Smooth muscle cell (in vitro differentiated cells): ENCODE results near the gene TM4SF20. TPM values are rescaled to one million over a fixed set of nuclear protein-coding genes. Genes with fewer than 3 reads are reported as not detected.
"Not testable (repeated sequence)": the region's sequence is repeated elsewhere in the genome, so short reads cannot be mapped to it uniquely, and the experiment has no call there.

ENCODE experiments used
- DNase-seq: peaks from one replicate; lab custom pipeline; 2025; ENCODE audit not compliant: unreplicated experiment; lab: John Stamatoyannopoulos, UW
- H2AFZ ChIP-seq: fragments of 200-600 bp; sonication (generic); 2 replicates; pipeline ENCODE4 v1.6.0; 2016; ENCODE audit warnings: antibody characterized with exemption, low read depth, mild to moderate bottlenecking
- H3F3A ChIP-seq: fragments of 200-600 bp; sonication (generic); 2 replicates; pipeline ENCODE4 v1.6.0; 2017; ENCODE audit warnings: antibody characterized with exemption, low read depth
- H3K27ac ChIP-seq: fragments of 200-600 bp; sonication (generic); 2 replicates; pipeline ENCODE4 v1.5.1; 2016; ENCODE audit warnings: low read depth, mild to moderate bottlenecking
- H3K27me3 ChIP-seq: fragments of 200-600 bp; sonication (generic); 2 replicates; pipeline ENCODE4 v1.6.1; 2016; ENCODE audit warnings: low read depth, mild to moderate bottlenecking
- H3K36me3 ChIP-seq: fragments of 200-600 bp; sonication (generic); 2 replicates; pipeline ENCODE4 v1.5.1; 2016; ENCODE audit warnings: low read depth
- H3K4me1 ChIP-seq: fragments of 200-600 bp; sonication (generic); 2 replicates; pipeline ENCODE4 v1.5.1; 2016; ENCODE audit warnings: low read depth
- H3K4me2 ChIP-seq: fragments of 200-600 bp; sonication (generic); 2 replicates; pipeline ENCODE4 v1.6.0; 2016; ENCODE audit warnings: mild to moderate bottlenecking
- H3K4me3 ChIP-seq: fragments of 200-600 bp; sonication (generic); 2 replicates; pipeline ENCODE4 v1.5.1; 2016; ENCODE audit warnings: mild to moderate bottlenecking
- H3K79me2 ChIP-seq: fragments of 200-600 bp; sonication (generic); 2 replicates; pipeline ENCODE4 v1.6.0; 2016; ENCODE audit warnings: low read depth, mild to moderate bottlenecking
- H3K9ac ChIP-seq: fragments of 200-600 bp; sonication (generic); 2 replicates; pipeline ENCODE4 v1.6.0; 2016; ENCODE audit warnings: low read depth
- H3K9me3 ChIP-seq: fragments of 200-600 bp; sonication (generic); replicated peaks from 2 replicates; pipeline ENCODE4 v1.5.1; 2016; ENCODE audit warnings: low read depth
- H4K20me1 ChIP-seq: fragments of 200-600 bp; sonication (generic); 2 replicates; pipeline ENCODE4 v1.6.0; 2016; ENCODE audit warnings: low read depth
- WGBS: methylation state at CpG from one replicate; pipeline ENCODE4 v1.1.7; 2016; ENCODE audit warnings: low lambda C conversion rate; 5-methylcytosine and 5-hydroxymethylcytosine counted together
- polyA plus RNA-seq: library from polyadenylated mRNA; unstranded; fragments of >200 nt; fragmentation: Nextera tagmentation; extraction: Ambion mirVana; gene quantifications from 2 replicates; pipeline ENCODE4 v1.2.1, GENCODE V29; 2016
- total RNA-seq: library from RNA; depleted of rRNA; stranded (reverse); fragments of >200 nt; gene quantifications from 2 replicates; pipeline ENCODE4 v1.2.3, GENCODE V29; 2014
- TF ChIP-seq, protein P1 (sequence below): fragments of 200-600 bp; sonication (generic); IDR thresholded peaks from 2 replicates; pipeline ENCODE4 v1.5.1; 2017; ENCODE audit warnings: borderline replicate concordance, mild to moderate bottlenecking, antibody characterized with exemption; ENCODE audit not compliant: insufficient read depth, poor library complexity, severe bottlenecking

Gene TM4SF20
- total and polyA plus RNA-seq, 2 experiments from 2014 or later, result not detected

GRCh38 chr2:227389661-227390060, 10.6 kb upstream of the TM4SF20 start:
- H2AFZ ChIP-seq, result no peak overlapping the region
- no peak overlapping the region for H3K4me2 ChIP-seq
- no peak overlapping the region for H3K27ac ChIP-seq
- H3F3A ChIP-seq, result no peaks in the 10 kb centered on the region
- no peak overlapping the region for H3K4me3 ChIP-seq
- no peaks in the 10 kb centered on the region for H3K36me3 ChIP-seq
- TF ChIP-seq, protein P1, sequence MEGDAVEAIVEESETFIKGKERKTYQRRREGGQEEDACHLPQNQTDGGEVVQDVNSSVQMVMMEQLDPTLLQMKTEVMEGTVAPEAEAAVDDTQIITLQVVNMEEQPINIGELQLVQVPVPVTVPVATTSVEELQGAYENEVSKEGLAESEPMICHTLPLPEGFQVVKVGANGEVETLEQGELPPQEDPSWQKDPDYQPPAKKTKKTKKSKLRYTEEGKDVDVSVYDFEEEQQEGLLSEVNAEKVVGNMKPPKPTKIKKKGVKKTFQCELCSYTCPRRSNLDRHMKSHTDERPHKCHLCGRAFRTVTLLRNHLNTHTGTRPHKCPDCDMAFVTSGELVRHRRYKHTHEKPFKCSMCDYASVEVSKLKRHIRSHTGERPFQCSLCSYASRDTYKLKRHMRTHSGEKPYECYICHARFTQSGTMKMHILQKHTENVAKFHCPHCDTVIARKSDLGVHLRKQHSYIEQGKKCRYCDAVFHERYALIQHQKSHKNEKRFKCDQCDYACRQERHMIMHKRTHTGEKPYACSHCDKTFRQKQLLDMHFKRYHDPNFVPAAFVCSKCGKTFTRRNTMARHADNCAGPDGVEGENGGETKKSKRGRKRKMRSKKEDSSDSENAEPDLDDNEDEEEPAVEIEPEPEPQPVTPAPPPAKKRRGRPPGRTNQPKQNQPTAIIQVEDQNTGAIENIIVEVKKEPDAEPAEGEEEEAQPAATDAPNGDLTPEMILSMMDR, result no peak
- H4K20me1 ChIP-seq, result no peaks in the 10 kb centered on the region
- H3K9me3 ChIP-seq, result no peaks in the 10 kb centered on the region
- WGBS, result 95% methylated on average over 7 of the region's 7 CpGs
- H3K9ac ChIP-seq, result no peak overlapping the region
- H3K27me3 ChIP-seq, result no peaks in the 10 kb centered on the region
- no peak for DNase-seq
- H3K4me1 ChIP-seq, result no peaks in the 10 kb centered on the region
- H3K79me2 ChIP-seq, result no peaks in the 10 kb centered on the region

- H3K4me3 ChIP-seq, result no peak overlapping the region
- no peaks in the 10 kb centered on the region for H3K36me3 ChIP-seq
- H4K20me1 ChIP-seq, result no peaks in the 10 kb centered on the region
- H3K9me3 ChIP-seq, result no peaks in the 10 kb centered on the region
- H3K4me1 ChIP-seq, result no peaks in the 10 kb centered on the region
- no peak overlapping the region for H3K4me2 ChIP-seq
- H3K79me2 ChIP-seq, result no peaks in the 10 kb centered on the region
- no peak overlapping the region for H3K9ac ChIP-seq
- no peak overlapping the region for H3K27ac ChIP-seq
- H2AFZ ChIP-seq, result no peak overlapping the region
- TF ChIP-seq, protein P1, result no peak
- no peaks in the 10 kb centered on the region for H3K27me3 ChIP-seq
- DNase-seq, result no peak
- 95% methylated on average over 3 of the region's 3 CpGs for WGBS
- H3F3A ChIP-seq, result no peaks in the 10 kb centered on the region
These were observed 10.1 kb upstream of the TM4SF20 start for GRCh38 chr2:227389231-227389630.

DNA sequence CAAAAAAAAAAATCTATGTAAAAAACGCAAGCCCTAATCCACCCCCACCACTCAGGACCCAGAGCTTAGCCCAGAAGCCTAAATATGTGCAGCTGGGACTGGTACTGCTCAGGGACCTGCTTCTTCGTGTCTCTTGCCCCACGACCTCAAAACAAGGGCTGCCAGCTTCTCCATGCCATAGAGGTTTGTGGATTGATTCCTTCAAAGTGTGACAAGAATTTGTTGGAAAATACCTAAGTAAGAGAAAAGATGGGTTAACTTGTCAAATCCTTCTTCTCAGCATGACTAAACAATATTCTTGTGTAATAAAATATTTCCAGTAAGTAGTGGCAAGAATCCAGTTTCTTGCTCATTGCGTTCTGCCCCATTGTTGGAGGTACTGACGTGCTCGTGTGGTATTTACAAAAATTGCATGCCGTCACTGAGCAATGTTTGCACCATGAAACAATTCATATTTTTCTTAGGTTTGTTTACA, 9.5 kb upstream of the TM4SF20 start:
- WGBS, result 95% methylated on average over 7 of the region's 7 CpGs
- Histone ChIP-seq H2AFZ (no peak overlapping the region), H3K9me3 (no peaks in the 10 kb centered on the region), H3F3A (no peaks in the 10 kb centered on the region), H3K4me2 (no peak overlapping the region), H3K4me3 (no peak overlapping the region), H3K79me2 (no peaks in the 10 kb centered on the region), H3K36me3 (no peaks in the 10 kb centered on the region), H3K27me3 (no peaks in the 10 kb centered on the region), H3K9ac (no peak overlapping the region), H3K27ac (no peak overlapping the region), H4K20me1 (no peaks in the 10 kb centered on the region), H3K4me1 (no peaks in the 10 kb centered on the region)
- DNase-seq, result no peak
- TF ChIP-seq, protein P1, result no peak

- H2AFZ ChIP-seq, result not testable (repeated sequence)
These were observed 8.5 kb upstream of the TM4SF20 start, which contains the start of gene SCYGR1 for GRCh38 chr2:227387583-227387982. Gene SCYGR1 (minus strand): TSS chr2:227387949. CDS start chr2:227387949, 0 bp downstream.

More at GRCh38 chr2:227387583-227387982, 8.5 kb upstream of the TM4SF20 start, which contains the start of gene SCYGR1:
- H3K9me3 ChIP-seq, H3K4me3 ChIP-seq, H3K4me2 ChIP-seq, H3K79me2 ChIP-seq, H3F3A ChIP-seq, H3K27me3 ChIP-seq, H3K4me1 ChIP-seq, H3K9ac ChIP-seq, DNase-seq, H4K20me1 ChIP-seq, H3K36me3 ChIP-seq, H3K27ac ChIP-seq: not testable (repeated sequence)
- WGBS, result 94% methylated on average over 7 of the region's 7 CpGs
